ENCODE data around the gene BSDC1.

The BSDC1 gene

GRCh38 chr1:32346532-32347157 lies 47.6 kb downstream of the BSDC1 start:
- Histone ChIP-seq H3K4me1 (ENCODE audit: insufficient read depth, low read length, poor library complexity, severe bottlenecking) (peaks cover 12% of the 10 kb centered on the region), H3K4me2 (ENCODE audit: low read depth, low read length, poor library complexity, severe bottlenecking) (no peak overlapping the region), H3K9me3 (ENCODE audit: insufficient read depth, low read depth, low read length) (no peaks in the 10 kb centered on the region), H2AFZ (ENCODE audit: low read length) (no peak overlapping the region), H3F3A (ENCODE audit: low read depth) (no peaks in the 10 kb centered on the region), H3K36me3 (ENCODE audit: insufficient read depth, low read length) (no peaks in the 10 kb centered on the region), H3K4me3 (ENCODE audit: low read length, poor library complexity, severe bottlenecking) (no peak overlapping the region), H3K79me2 (ENCODE audit: insufficient read depth, low read length) (no peaks in the 10 kb centered on the region), H3K27me3 (ENCODE audit: insufficient read depth, low read length, poor library complexity, severe bottlenecking) (no peaks in the 10 kb centered on the region), H4K20me1 (ENCODE audit: insufficient read depth, low read length, poor library complexity, severe bottlenecking) (no peaks in the 10 kb centered on the region), H3K9me2 (replicated peaks; ENCODE audit: low read depth, low read length) (no peaks in the 10 kb centered on the region), H3K9ac (ENCODE audit: low read depth, low read length, poor library complexity, severe bottlenecking) (no peak overlapping the region)
- TF ChIP-seq EZH2phosphoT487 (IDR thresholded peaks at IDR 0.05; ENCODE audit: borderline replicate concordance) = no peak
- TF ChIP-seq, protein P1, sequence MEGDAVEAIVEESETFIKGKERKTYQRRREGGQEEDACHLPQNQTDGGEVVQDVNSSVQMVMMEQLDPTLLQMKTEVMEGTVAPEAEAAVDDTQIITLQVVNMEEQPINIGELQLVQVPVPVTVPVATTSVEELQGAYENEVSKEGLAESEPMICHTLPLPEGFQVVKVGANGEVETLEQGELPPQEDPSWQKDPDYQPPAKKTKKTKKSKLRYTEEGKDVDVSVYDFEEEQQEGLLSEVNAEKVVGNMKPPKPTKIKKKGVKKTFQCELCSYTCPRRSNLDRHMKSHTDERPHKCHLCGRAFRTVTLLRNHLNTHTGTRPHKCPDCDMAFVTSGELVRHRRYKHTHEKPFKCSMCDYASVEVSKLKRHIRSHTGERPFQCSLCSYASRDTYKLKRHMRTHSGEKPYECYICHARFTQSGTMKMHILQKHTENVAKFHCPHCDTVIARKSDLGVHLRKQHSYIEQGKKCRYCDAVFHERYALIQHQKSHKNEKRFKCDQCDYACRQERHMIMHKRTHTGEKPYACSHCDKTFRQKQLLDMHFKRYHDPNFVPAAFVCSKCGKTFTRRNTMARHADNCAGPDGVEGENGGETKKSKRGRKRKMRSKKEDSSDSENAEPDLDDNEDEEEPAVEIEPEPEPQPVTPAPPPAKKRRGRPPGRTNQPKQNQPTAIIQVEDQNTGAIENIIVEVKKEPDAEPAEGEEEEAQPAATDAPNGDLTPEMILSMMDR (conservative IDR thresholded peaks at IDR 0.05; ENCODE audit: low read length) = no peak

GRCh38 chr1:32345289-32345827 lies 48.9 kb downstream of the BSDC1 start:
- Histone ChIP-seq H3K79me2 (ENCODE audit: insufficient read depth, low read length) (no peaks in the 10 kb centered on the region), H3K36me3 (ENCODE audit: insufficient read depth, low read length) (no peaks in the 10 kb centered on the region), H3K27me3 (ENCODE audit: insufficient read depth, low read length, poor library complexity, severe bottlenecking) (no peaks in the 10 kb centered on the region), H2AFZ (ENCODE audit: low read length) (no peak overlapping the region), H3K9me2 (replicated peaks; ENCODE audit: low read depth, low read length) (no peaks in the 10 kb centered on the region), H3K4me1 (ENCODE audit: insufficient read depth, low read length, poor library complexity, severe bottlenecking) (peaks cover 6% of the 10 kb centered on the region), H3K4me2 (ENCODE audit: low read depth, low read length, poor library complexity, severe bottlenecking) (no peak overlapping the region), H3K9me3 (ENCODE audit: insufficient read depth, low read depth, low read length) (no peaks in the 10 kb centered on the region), H3K9ac (ENCODE audit: low read depth, low read length, poor library complexity, severe bottlenecking) (no peak overlapping the region), H3F3A (ENCODE audit: low read depth) (no peaks in the 10 kb centered on the region), H4K20me1 (ENCODE audit: insufficient read depth, low read length, poor library complexity, severe bottlenecking) (no peaks in the 10 kb centered on the region), H3K4me3 (ENCODE audit: low read length, poor library complexity, severe bottlenecking) (no peak overlapping the region)
- TF ChIP-seq EZH2phosphoT487 (IDR thresholded peaks at IDR 0.05; ENCODE audit: borderline replicate concordance) = no peak
- TF ChIP-seq, protein P1 (conservative IDR thresholded peaks at IDR 0.05; ENCODE audit: low read length) = no peak

- Histone ChIP-seq H3K36me3 (ENCODE audit: insufficient read depth, low read length) (no peaks in the 10 kb centered on the region), H3K27me3 (ENCODE audit: insufficient read depth, low read length, poor library complexity, severe bottlenecking) (no peaks in the 10 kb centered on the region), H3F3A (ENCODE audit: low read depth) (no peaks in the 10 kb centered on the region), H3K79me2 (ENCODE audit: insufficient read depth, low read length) (no peaks in the 10 kb centered on the region), H2AFZ (ENCODE audit: low read length) (no peak overlapping the region), H3K9me2 (replicated peaks; ENCODE audit: low read depth, low read length) (no peaks in the 10 kb centered on the region), H3K4me3 (ENCODE audit: low read length, poor library complexity, severe bottlenecking) (no peak overlapping the region), H3K9ac (ENCODE audit: low read depth, low read length, poor library complexity, severe bottlenecking) (no peak overlapping the region), H3K4me2 (ENCODE audit: low read depth, low read length, poor library complexity, severe bottlenecking) (no peak overlapping the region), H4K20me1 (ENCODE audit: insufficient read depth, low read length, poor library complexity, severe bottlenecking) (no peaks in the 10 kb centered on the region), H3K9me3 (ENCODE audit: insufficient read depth, low read depth, low read length) (no peaks in the 10 kb centered on the region), H3K4me1 (ENCODE audit: insufficient read depth, low read length, poor library complexity, severe bottlenecking) (peaks cover 3% of the 10 kb centered on the region)
- no peak for TF ChIP-seq EZH2phosphoT487 (IDR thresholded peaks at IDR 0.05; ENCODE audit: borderline replicate concordance)
- TF ChIP-seq, protein P1 (conservative IDR thresholded peaks at IDR 0.05; ENCODE audit: low read length) = no peak
Measured at GRCh38 chr1:32342704-32343103, 51.5 kb downstream of the BSDC1 start.

Measured in Loucy (cell line).